Ovary (tissue), 3 donors: ENCODE measurements around the gene ACAP2.

Source experiments
- CTCF ChIP-seq, 3 donors: fragments of 450-650 bp in 2 of 3; fragments of 200-600 bp in 1 of 3; IDR thresholded peaks; one replicate each; pipeline versions ENCODE4 v1.5.1 to v1.8.0; 2016 to 2022; ENCODE audit warnings: antibody characterized with exemption in 3 of 3, mild to moderate bottlenecking in 1 of 3
- POLR2A ChIP-seq: fragments of 450-650 bp; IDR thresholded peaks from one replicate; pipeline ENCODE4 v1.6.1; 2017; ENCODE audit warnings: antibody characterized with exemption, mild to moderate bottlenecking, moderate library complexity
- donor health status: DM: no; HTN: no; CAD: no.

- TF ChIP-seq POLR2A (no peak), CTCF (IDR thresholded peaks at IDR 0.05) (no peak)
Observed at GRCh38 chr3:195386739-195387138, 56.1 kb downstream of the ACAP2 start.
